GM21528 (cell line): ENCODE measurements around the gene FBXO47.

ENCODE experiments used
- ATAC-seq: cut with Tn5 transposase; IDR thresholded peaks from one replicate; pipeline ENCODE4 v1.9.1; 2021; ENCODE audit warnings: mild to moderate bottlenecking, moderate library complexity; ENCODE audit not compliant: unreplicated experiment, low FRiP score

The FBXO47 gene

GRCh38 chr17:38907930-38908675 is 59.1 kb downstream of the FBXO47 start:
- ATAC-seq: no peak

GRCh38 chr17:38906460-38907228 is 60.6 kb downstream of the FBXO47 start:
- ATAC-seq: no peak

GRCh38 chr17:38905375-38905774 is 61.8 kb downstream of the FBXO47 start:
- ATAC-seq: no peak

GRCh38 chr17:38904892-38905291 is 62.3 kb downstream of the FBXO47 start:
- ATAC-seq: no peak

GRCh38 chr17:38903404-38903803 is 63.8 kb downstream of the FBXO47 start:
- ATAC-seq: no peak

GRCh38 chr17:38900978-38901656 is 66.1 kb downstream of the FBXO47 start:
- no peak for ATAC-seq

- ATAC-seq: no peak
Observed at GRCh38 chr17:38899421-38899820, 67.8 kb downstream of the FBXO47 start.

- ATAC-seq: peak; percentile 72
Observed at GRCh38 chr17:38898812-38899348, 68.3 kb downstream of the FBXO47 start.

- peak; percentile 13 for ATAC-seq
Observed at GRCh38 chr17:38898291-38898679, 68.9 kb downstream of the FBXO47 start.

- ATAC-seq: no peak
Observed at GRCh38 chr17:38897671-38898290, 69.4 kb downstream of the FBXO47 start.

- ATAC-seq: no peak
Observed at GRCh38 chr17:38897176-38897575, 70.0 kb downstream of the FBXO47 start.

- no peak for ATAC-seq
Observed at GRCh38 chr17:38896346-38896954, 70.8 kb downstream of the FBXO47 start.

GRCh38 chr17:38894276-38894675 is 72.9 kb downstream of the FBXO47 start:
- ATAC-seq: no peak

GRCh38 chr17:38893607-38894006 is 73.6 kb downstream of the FBXO47 start:
- ATAC-seq: no peak

- ATAC-seq: no peak
Observed at GRCh38 chr17:38893113-38893512, 74.1 kb downstream of the FBXO47 start.

- ATAC-seq: no peak
Observed at GRCh38 chr17:38892620-38893019, 74.6 kb downstream of the FBXO47 start.

GRCh38 chr17:38892083-38892482 is 75.1 kb downstream of the FBXO47 start:
- ATAC-seq: no peak

GRCh38 chr17:38891441-38891840 is 75.8 kb downstream of the FBXO47 start:
- no peak for ATAC-seq

- no peak for ATAC-seq
Observed at GRCh38 chr17:38890410-38890746, 76.8 kb downstream of the FBXO47 start.

- no peak for ATAC-seq
Observed at GRCh38 chr17:38889745-38890409, 77.3 kb downstream of the FBXO47 start.
